Neural crest cell (in vitro differentiated cells): ENCODE measurements around the gene CCDC88B. TPM values are rescaled to one million over a fixed set of nuclear protein-coding genes. Genes with fewer than 3 reads are reported as not detected.

ENCODE experiments used
- DNase-seq: peaks from one replicate; pipeline ENCODE4 v3.0.0; 2021; ENCODE audit warnings: low read depth, mixed read lengths, low spot score
- H3K27ac Mint-ChIP-seq: one replicate; pipeline ENCODE4 v1.8.0; 2021; ENCODE audit warnings: mild to moderate bottlenecking, mixed read lengths; ENCODE audit not compliant: unreplicated experiment
- H3K27me3 Mint-ChIP-seq: 2 replicates; pipeline ENCODE4 v1.8.0; 2021; ENCODE audit warnings: low read depth, mild to moderate bottlenecking, mixed read lengths
- H3K36me3 Mint-ChIP-seq: 2 replicates; pipeline ENCODE4 v1.8.0; 2021; ENCODE audit warnings: low read depth, mild to moderate bottlenecking, mixed read lengths
- H3K4me1 Mint-ChIP-seq: 2 replicates; pipeline ENCODE4 v1.8.0; 2021; ENCODE audit warnings: mixed read lengths
- H3K4me3 Mint-ChIP-seq: one replicate; pipeline ENCODE4 v1.8.0; 2021; ENCODE audit warnings: mild to moderate bottlenecking, mixed read lengths
- H3K9me3 Mint-ChIP-seq: 2 replicates; pipeline ENCODE4 v1.8.0; 2021; ENCODE audit warnings: mixed read lengths
- total RNA-seq: library from RNA; stranded (reverse); gene quantifications from 2 replicates; pipeline ENCODE4 v1.2.1, GENCODE V29; 2021
- TF ChIP-seq, protein P1 (sequence below): fragments of 200-600 bp; sonication (generic); conservative IDR thresholded peaks from 2 replicates; pipeline ENCODE4 v1.5.0; 2021; ENCODE audit warnings: antibody characterized with exemption, mild to moderate bottlenecking

The CCDC88B gene
- total RNA-seq, 1 donor from 2014 or later: 1.1 TPM

DNA sequence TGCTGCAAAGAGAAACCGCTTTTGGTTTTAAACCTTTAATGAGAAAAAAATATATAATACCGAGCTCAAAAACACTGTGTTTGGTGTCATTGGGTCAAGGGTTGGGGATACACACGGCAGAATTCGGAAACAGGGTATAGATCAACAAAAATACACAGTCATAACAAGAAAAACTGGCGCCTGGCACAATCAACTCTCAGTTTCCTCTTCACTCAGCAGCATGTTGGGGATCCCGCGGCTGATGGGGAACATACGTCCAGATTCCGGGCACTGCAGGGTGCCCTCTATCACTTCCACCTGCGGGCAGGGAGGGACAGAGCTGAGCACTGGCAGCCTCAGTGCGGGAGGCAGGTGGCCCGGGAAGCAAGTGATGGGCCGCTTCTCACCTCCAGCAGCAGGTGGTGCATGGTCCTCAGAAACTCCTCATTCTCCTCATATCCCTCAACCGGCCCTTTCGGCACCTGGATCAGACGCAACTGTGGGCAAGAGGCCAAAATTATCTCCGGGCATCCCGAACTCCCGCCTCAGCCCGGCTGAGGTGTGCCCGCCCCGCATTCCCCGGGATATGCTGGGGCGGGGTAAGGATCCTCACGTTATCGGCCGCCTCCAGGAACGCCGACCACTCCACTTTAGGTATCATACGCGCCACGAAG, 23.2 kb upstream of the CCDC88B start:
- Mint-ChIP-seq H3K27me3 (no peaks in the 10 kb centered on the region), H3K27ac (peak overlapping the region; percentile 99), H3K9me3 (no peaks in the 10 kb centered on the region), H3K36me3 (peaks cover 3% of the 10 kb centered on the region), H3K4me3 (peak overlapping the region; percentile 94), H3K4me1 (peaks cover 33% of the 10 kb centered on the region)
- TF ChIP-seq, protein P1, sequence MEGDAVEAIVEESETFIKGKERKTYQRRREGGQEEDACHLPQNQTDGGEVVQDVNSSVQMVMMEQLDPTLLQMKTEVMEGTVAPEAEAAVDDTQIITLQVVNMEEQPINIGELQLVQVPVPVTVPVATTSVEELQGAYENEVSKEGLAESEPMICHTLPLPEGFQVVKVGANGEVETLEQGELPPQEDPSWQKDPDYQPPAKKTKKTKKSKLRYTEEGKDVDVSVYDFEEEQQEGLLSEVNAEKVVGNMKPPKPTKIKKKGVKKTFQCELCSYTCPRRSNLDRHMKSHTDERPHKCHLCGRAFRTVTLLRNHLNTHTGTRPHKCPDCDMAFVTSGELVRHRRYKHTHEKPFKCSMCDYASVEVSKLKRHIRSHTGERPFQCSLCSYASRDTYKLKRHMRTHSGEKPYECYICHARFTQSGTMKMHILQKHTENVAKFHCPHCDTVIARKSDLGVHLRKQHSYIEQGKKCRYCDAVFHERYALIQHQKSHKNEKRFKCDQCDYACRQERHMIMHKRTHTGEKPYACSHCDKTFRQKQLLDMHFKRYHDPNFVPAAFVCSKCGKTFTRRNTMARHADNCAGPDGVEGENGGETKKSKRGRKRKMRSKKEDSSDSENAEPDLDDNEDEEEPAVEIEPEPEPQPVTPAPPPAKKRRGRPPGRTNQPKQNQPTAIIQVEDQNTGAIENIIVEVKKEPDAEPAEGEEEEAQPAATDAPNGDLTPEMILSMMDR: no peak
- DNase-seq: no peak

DNA sequence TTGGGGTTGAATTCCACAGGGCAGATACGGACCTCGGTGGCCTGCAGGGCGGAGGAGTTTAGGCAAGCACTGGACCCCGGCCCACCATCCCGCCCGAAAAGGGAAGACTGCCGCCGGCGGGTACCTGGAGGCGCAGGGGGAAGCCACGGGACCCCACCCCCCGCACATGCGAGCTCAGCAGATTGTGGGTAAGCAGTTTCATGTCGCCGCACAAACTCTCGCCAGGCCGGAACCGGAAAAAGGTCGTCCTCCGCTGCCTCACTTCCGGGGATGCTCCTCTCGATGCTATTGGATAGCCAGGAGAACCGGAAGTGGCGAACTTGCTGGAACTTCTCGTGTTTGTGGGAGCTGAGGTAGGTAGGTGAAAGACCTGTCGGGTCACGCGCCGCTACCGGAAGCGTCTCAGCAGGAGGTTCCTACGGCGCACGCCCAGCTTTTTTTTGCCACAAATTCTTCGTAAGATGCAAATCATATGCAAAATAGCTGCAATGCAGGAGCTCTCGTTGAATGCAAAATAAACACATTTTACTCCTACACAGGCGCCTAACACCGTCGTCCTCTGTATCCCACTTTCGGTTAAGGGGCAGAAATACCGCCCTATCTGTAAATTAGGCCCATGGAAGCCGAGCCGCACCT, 22.6 kb upstream of the CCDC88B start, which contains the start of gene TRMT112:
Gene TRMT112 (minus strand): TSS at position 235 of the 636 bp plus-strand sequence. CDS start 33 bp downstream, at position 202.
- Mint-ChIP-seq H3K36me3 (peaks cover 3% of the 10 kb centered on the region), H3K27ac (peak within 1 kb of the TSS; percentile 99), H3K9me3 (no peaks in the 10 kb centered on the region), H3K4me1 (peaks cover 33% of the 10 kb centered on the region), H3K4me3 (peak within 1 kb of the TSS; percentile 94), H3K27me3 (no peaks in the 10 kb centered on the region)
- TF ChIP-seq, protein P1: no peak
- peak; percentile 84 for DNase-seq

DNA sequence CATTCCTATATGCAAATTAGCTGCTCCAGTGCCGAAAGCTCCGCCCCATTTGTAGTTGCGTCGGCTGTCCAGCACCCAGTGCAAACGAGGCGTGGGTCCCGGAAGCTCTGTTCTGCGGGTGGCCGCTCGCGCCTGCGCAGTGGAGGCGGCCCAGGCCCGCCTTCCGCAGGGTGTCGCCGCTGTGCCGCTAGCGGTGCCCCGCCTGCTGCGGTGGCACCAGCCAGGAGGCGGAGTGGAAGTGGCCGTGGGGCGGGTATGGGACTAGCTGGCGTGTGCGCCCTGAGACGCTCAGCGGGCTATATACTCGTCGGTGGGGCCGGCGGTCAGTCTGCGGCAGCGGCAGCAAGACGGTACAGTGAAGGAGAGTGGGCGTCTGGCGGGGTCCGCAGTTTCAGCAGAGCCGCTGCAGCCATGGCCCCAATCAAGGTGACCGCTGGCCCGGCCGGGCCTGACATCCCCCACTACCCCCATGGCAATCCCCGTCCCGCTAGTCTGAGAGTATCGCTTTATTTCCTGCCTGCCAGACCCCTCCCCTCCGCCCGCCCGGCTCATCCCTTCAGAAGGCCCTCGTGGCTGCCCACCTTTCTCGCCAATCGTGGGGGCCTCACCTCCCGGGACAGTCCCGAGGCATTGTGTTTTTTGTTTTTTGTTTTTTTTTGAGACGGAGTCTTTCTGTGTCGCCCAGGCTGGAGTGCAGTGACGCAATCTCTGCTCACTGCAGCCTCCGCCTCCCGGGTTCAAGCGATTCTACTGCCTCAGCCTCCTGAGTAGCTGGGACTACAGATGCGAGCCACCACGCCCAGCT, 21.8 kb upstream of the CCDC88B start, which contains the start of gene PRDX5:
Gene PRDX5 (plus strand): TSS at position 161 of the 805 bp plus-strand sequence. CDS start 95 bp downstream, at position 256.
- peak within 1 kb of the TSS; percentile 94 for H3K4me3 Mint-ChIP-seq
- DNase-seq: peak; percentile 86
- no peaks in the 10 kb centered on the region for H3K9me3 Mint-ChIP-seq
- H3K27me3 Mint-ChIP-seq: no peaks in the 10 kb centered on the region
- peak within 1 kb of the TSS; percentile 99 for H3K27ac Mint-ChIP-seq
- TF ChIP-seq, protein P1: no peak
- H3K4me1 Mint-ChIP-seq: peaks cover 33% of the 10 kb centered on the region
- H3K36me3 Mint-ChIP-seq: peaks cover 3% of the 10 kb centered on the region

DNA sequence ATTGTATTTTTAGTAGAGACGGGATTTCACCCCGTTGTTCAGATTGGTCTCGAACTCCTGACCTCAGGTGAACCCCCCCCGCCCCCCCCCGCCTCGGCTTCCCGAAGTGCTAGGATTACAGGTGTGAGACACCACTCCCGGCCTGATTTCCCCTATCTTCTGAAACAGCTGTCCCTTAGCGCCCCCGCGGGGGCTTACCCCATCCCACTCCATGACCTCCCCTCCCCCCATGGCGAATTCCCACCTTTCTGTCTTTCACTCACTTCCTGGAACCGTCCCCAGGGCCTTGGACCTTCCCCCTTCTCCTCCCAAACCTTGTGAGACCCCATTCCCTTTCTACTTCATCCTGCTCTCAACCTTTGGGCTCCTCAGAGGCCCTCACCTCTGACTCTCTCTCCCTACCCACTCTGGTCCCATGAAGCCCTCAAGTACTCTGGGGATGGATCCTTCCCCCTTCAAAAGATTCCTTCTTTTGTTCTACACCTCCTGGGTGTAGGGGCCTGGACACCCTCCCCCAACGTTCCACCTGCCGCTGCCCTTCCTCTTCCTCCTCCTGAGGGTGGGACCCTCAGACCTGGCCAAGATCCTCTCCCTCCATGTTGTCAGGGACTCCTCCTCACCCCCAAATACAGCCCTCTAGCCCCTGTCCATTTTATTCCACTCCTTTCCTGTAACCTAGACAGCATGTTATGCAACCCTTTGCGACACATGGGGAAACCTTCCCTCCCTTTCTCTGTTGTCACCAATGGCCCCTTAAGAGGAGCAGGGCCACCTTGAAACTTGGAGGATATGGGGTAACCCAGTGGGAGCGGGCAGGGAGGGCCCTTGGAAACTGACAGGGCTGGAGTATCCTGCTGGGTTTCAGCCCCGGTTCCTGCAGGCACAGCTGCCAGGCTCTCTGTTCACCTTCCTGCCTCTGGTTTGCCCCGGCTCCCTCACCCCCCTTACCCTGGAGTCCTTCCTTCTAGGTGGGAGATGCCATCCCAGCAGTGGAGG, 20.9 kb upstream of the CCDC88B start:
- H3K4me3 Mint-ChIP-seq: peak overlapping the region; percentile 94
- peak overlapping the region; percentile 90 for H3K27ac Mint-ChIP-seq
- TF ChIP-seq, protein P1: no peak
- peaks cover 3% of the 10 kb centered on the region for H3K36me3 Mint-ChIP-seq
- H3K4me1 Mint-ChIP-seq: peaks cover 39% of the 10 kb centered on the region
- DNase-seq: no peak
- H3K27me3 Mint-ChIP-seq: no peaks in the 10 kb centered on the region
- H3K9me3 Mint-ChIP-seq: no peaks in the 10 kb centered on the region
